HepG2 (cell line): ENCODE results near the gene ZNF345. TPM values are rescaled to one million over a fixed set of nuclear protein-coding genes. Genes with fewer than 3 reads are reported as not detected.

Experiments
- ARHGAP35 ChIP-seq: sonication (generic); formaldehyde crosslinking; IDR thresholded peaks from 2 replicates; pipeline ENCODE4 v1.9.0; 2022; ENCODE audit warnings: mild to moderate bottlenecking, inconsistent platforms, moderate library complexity, missing genetic modification reagents, borderline replicate concordance
- HBP1 ChIP-seq: IDR thresholded peaks from 2 replicates; pipeline ENCODE4 v1.6.1; 2016; ENCODE audit warnings: low read depth, control low read depth
- HDAC2 ChIP-seq: sonication (generic); formaldehyde crosslinking; IDR thresholded peaks from 2 replicates; pipeline ENCODE4 v1.4.0; 2020; ENCODE audit warnings: missing genetic modification reagents
- HOXA5 ChIP-seq: sonication (generic); formaldehyde crosslinking; IDR thresholded peaks from 2 replicates; pipeline ENCODE4 v1.4.0; 2020; ENCODE audit warnings: missing genetic modification reagents
- KDM1A ChIP-seq: IDR thresholded peaks from 2 replicates; pipeline ENCODE4 v1.6.1; 2016; ENCODE audit warnings: missing compliant biosample characterization
- PHF20 ChIP-seq: sonication (generic); formaldehyde crosslinking; IDR thresholded peaks from 2 replicates; pipeline ENCODE4 v1.5.0; 2020; ENCODE audit warnings: mild to moderate bottlenecking, missing genetic modification reagents
- RARA ChIP-seq: IDR thresholded peaks from 2 replicates; pipeline ENCODE4 v1.6.1; 2016; ENCODE audit warnings: missing genetic modification reagents, missing compliant biosample characterization
- RFX5 ChIP-seq: IDR thresholded peaks from 2 replicates; pipeline ENCODE4 v1.6.1; 2011; ENCODE audit warnings: low read depth, low read length, improper control_type of control experiment
- RFXANK ChIP-seq: IDR thresholded peaks from 2 replicates; pipeline ENCODE4 v1.6.1; 2016
- SCMH1 ChIP-seq: sonication (generic); formaldehyde crosslinking; IDR thresholded peaks from 2 replicates; pipeline ENCODE4 v1.9.0; 2021; ENCODE audit warnings: missing genetic modification reagents, mild to moderate bottlenecking, borderline replicate concordance
- SRSF9 ChIP-seq: fragments of 200-400 bp; formaldehyde crosslinking; IDR thresholded peaks from 2 replicates; pipeline ENCODE4 v1.6.1; 2018; ENCODE audit warnings: borderline replicate concordance, mild to moderate bottlenecking, low read depth, low read length; ENCODE audit not compliant: insufficient read depth, poor library complexity, severe bottlenecking
- TGIF2 ChIP-seq: IDR thresholded peaks from 2 replicates; pipeline ENCODE4 v1.6.1; 2016; ENCODE audit warnings: control low read depth, missing compliant biosample characterization
- ZFP82 ChIP-seq: sonication (generic); formaldehyde crosslinking; IDR thresholded peaks from 2 replicates; pipeline ENCODE4 v1.5.1; 2020; ENCODE audit warnings: mild to moderate bottlenecking, missing genetic modification reagents, borderline replicate concordance
- ZNF234 ChIP-seq: sonication (generic); formaldehyde crosslinking; conservative IDR thresholded peaks from 2 replicates; pipeline ENCODE4 v1.5.1; 2020; ENCODE audit warnings: mild to moderate bottlenecking, missing genetic modification reagents
- ZNF260 ChIP-seq: sonication (generic); formaldehyde crosslinking; IDR thresholded peaks from 2 replicates; pipeline ENCODE4 v1.4.0; 2020; ENCODE audit warnings: missing genetic modification reagents, low read depth, mild to moderate bottlenecking, borderline replicate concordance
- ZNF383 ChIP-seq: sonication (generic); formaldehyde crosslinking; IDR thresholded peaks from 2 replicates; pipeline ENCODE4 v1.4.0; 2020; ENCODE audit warnings: missing genetic modification reagents, mild to moderate bottlenecking, borderline replicate concordance
- ZNF414 ChIP-seq: sonication (generic); formaldehyde crosslinking; IDR thresholded peaks from 2 replicates; pipeline ENCODE4 v1.5.0; 2020; ENCODE audit warnings: missing genetic modification reagents
- ZNF530 ChIP-seq: sonication (generic); formaldehyde crosslinking; IDR thresholded peaks from 2 replicates; pipeline ENCODE4 v1.5.0; 2020; ENCODE audit warnings: low read depth, mild to moderate bottlenecking, missing genetic modification reagents
- ZNF576 ChIP-seq: sonication (generic); formaldehyde crosslinking; IDR thresholded peaks from 2 replicates; pipeline ENCODE4 v1.4.0; 2020; ENCODE audit warnings: mild to moderate bottlenecking, missing genetic modification reagents
- ZNF598 ChIP-seq: sonication (generic); formaldehyde crosslinking; IDR thresholded peaks from 2 replicates; pipeline ENCODE4 v1.5.1; 2020; ENCODE audit warnings: mild to moderate bottlenecking, missing genetic modification reagents, borderline replicate concordance
- ZNF607 ChIP-seq: sonication (generic); formaldehyde crosslinking; IDR thresholded peaks from 2 replicates; pipeline ENCODE4 v1.5.1; 2020; ENCODE audit warnings: missing genetic modification reagents, mild to moderate bottlenecking, borderline replicate concordance
- ZNF616 ChIP-seq: sonication (generic); formaldehyde crosslinking; IDR thresholded peaks from 2 replicates; pipeline ENCODE4 v1.5.0; 2020; ENCODE audit warnings: low read depth, mild to moderate bottlenecking, missing genetic modification reagents
- ZNF691 ChIP-seq: sonication (generic); formaldehyde crosslinking; IDR thresholded peaks from 2 replicates; pipeline ENCODE4 v1.4.0; 2020; ENCODE audit warnings: missing genetic modification reagents, low read depth, mild to moderate bottlenecking, borderline replicate concordance
- ZNF746 ChIP-seq: sonication (generic); formaldehyde crosslinking; IDR thresholded peaks from 2 replicates; pipeline ENCODE4 v1.8.0; 2022; ENCODE audit warnings: mild to moderate bottlenecking, missing genetic modification reagents
- ZNF766 ChIP-seq: sonication (generic); formaldehyde crosslinking; IDR thresholded peaks from 2 replicates; pipeline ENCODE4 v1.5.0; 2020; ENCODE audit warnings: missing genetic modification reagents, borderline replicate concordance
- ZNF780A ChIP-seq: sonication (generic); formaldehyde crosslinking; IDR thresholded peaks from 2 replicates; pipeline ENCODE4 v1.8.0; 2022; ENCODE audit warnings: mild to moderate bottlenecking, missing genetic modification reagents, moderate library complexity
- ZNF879 ChIP-seq: sonication (generic); formaldehyde crosslinking; IDR thresholded peaks from 2 replicates; pipeline ENCODE4 v1.8.1; 2023; ENCODE audit warnings: missing genetic modification reagents
- ZNF883 ChIP-seq: sonication (generic); formaldehyde crosslinking; IDR thresholded peaks from 2 replicates; pipeline ENCODE4 v1.5.1; 2020; ENCODE audit warnings: mild to moderate bottlenecking, missing genetic modification reagents; ENCODE audit errors: not compliant biosample characterization
- polyA plus RNA-seq, 8 experiments: library from polyadenylated mRNA; depleted of rRNA in 3 of 8; stranded (reverse) in 7 of 8; unstranded in 1 of 8; fragments of >200 nt; fragmentation: Illumina TruSeq in 4 of 8; extraction: Trizol in 4 of 8; gene quantifications; 2 replicates each; pipeline versions ENCODE4 v1.2.1 to v1.2.3, GENCODE V29; 2011 to 2016; ENCODE audit warnings: low read depth in 4 of 8, missing spikeins in 1 of 8, mixed read lengths in 1 of 8; ENCODE audit not compliant: insufficient read depth in 1 of 8
- total RNA-seq, 5 experiments: library from RNA; depleted of rRNA; stranded (reverse); fragments of >200 nt; fragmentation: Illumina TruSeq; extraction: Trizol; gene quantifications; 2 replicates each; pipeline ENCODE4 v1.2.3, GENCODE V29; 2016; ENCODE audit warnings: low read depth in 1 of 5

Gene ZNF345
- total and polyA plus RNA-seq, 2 of the 13 experiments (the other 11 are each of a cell fraction or from before 2014, with no cell fraction given), result 2.6 to 2.9 TPM

- TF ChIP-seq ZNF883 (CRISPR knock-in tag), result peak; percentile 81
- no peak for TF ChIP-seq ZNF576 (CRISPR knock-in tag)
- TF ChIP-seq TGIF2 (CRISPR knock-in tag), result no peak
- no peak for TF ChIP-seq RFX5
- no peak for TF ChIP-seq ZNF383 (CRISPR knock-in tag)
- peak; percentile 48; the same call in 1 of the 2 replicates for TF ChIP-seq ZNF598
- TF ChIP-seq ZNF616 (CRISPR knock-in tag), result no peak
- TF ChIP-seq KDM1A, result no peak
- TF ChIP-seq ZNF607 (CRISPR knock-in tag), result no peak; the same call in 1 of the 2 replicates
- TF ChIP-seq SRSF9, result no peak
- no peak for TF ChIP-seq ZNF691
- TF ChIP-seq ZNF234 (CRISPR knock-in tag), result no peak
- 0 out of 2 replicates have a peak, but pooled peaks have one; percentile 20 for TF ChIP-seq HBP1
- TF ChIP-seq HDAC2, result no peak; the same call in 1 of the 2 replicates
- 0 out of 2 replicates have a peak, but pooled peaks have one; percentile 32 for TF ChIP-seq ZNF766 (CRISPR knock-in tag)
- TF ChIP-seq SCMH1 (CRISPR knock-in tag), result no peak
- no peak for TF ChIP-seq ZNF260 (CRISPR knock-in tag)
- no peak for TF ChIP-seq ZNF780A (CRISPR knock-in tag)
- no peak for TF ChIP-seq ZNF879 (CRISPR knock-in tag)
- no peak for TF ChIP-seq ZNF414
- TF ChIP-seq RFXANK (CRISPR knock-in tag), result no peak
- no peak for TF ChIP-seq ZNF530 (CRISPR knock-in tag)
- no peak for TF ChIP-seq ZNF746 (CRISPR knock-in tag)
- no peak for TF ChIP-seq RARA (CRISPR knock-in tag)
- no peak for TF ChIP-seq HOXA5 (CRISPR knock-in tag)
- no peak; the same call in 1 of the 2 replicates for TF ChIP-seq PHF20 (CRISPR knock-in tag)
- 0 out of 2 replicates have a peak, but pooled peaks have one; percentile 61 for TF ChIP-seq ARHGAP35
- no peak for TF ChIP-seq ZFP82 (CRISPR knock-in tag)
Observed at GRCh38 chr19:36849701-36850558, 746 bp upstream of the ZNF345 start (continued).
